Suprapubic skin (tissue), 4 donors: ENCODE data around the gene HLA-DQA2. TPM values are rescaled to one million over a fixed set of nuclear protein-coding genes. Genes with fewer than 3 reads are reported as not detected.
"Not testable (repeated sequence)": the region's sequence is repeated elsewhere in the genome, so short reads cannot be mapped to it uniquely, and the experiment has no call there.

Source experiments
- DNase-seq, 2 donors: peaks; one replicate each; pipeline ENCODE4 v3.0.0-alpha.2; 2019; ENCODE audit warnings: low spot score in 2 of 2
- H3K27ac ChIP-seq: fragments of 200-600 bp; sonication (generic); one replicate; pipeline ENCODE4 v1.5.1; 2019
- H3K27me3 ChIP-seq: fragments of 200-600 bp; sonication (generic); one replicate; pipeline ENCODE4 v1.5.1; 2019
- H3K36me3 ChIP-seq: fragments of 200-600 bp; sonication (generic); one replicate; pipeline ENCODE4 v1.5.1; 2019
- H3K4me1 ChIP-seq: fragments of 200-600 bp; sonication (generic); one replicate; pipeline ENCODE4 v1.5.1; 2019
- H3K4me3 ChIP-seq: fragments of 200-600 bp; sonication (generic); one replicate; pipeline ENCODE4 v1.5.1; 2019; ENCODE audit warnings: mild to moderate bottlenecking
- H3K9me3 ChIP-seq: fragments of 200-600 bp; sonication (generic); one replicate; pipeline ENCODE4 v1.5.1; 2019
- CTCF ChIP-seq, 2 donors: fragments of 200-600 bp in 1 of 2; fragments of 450-650 bp in 1 of 2; sonication (generic) in 1 of 2; IDR thresholded peaks; one replicate each; pipeline ENCODE4 v1.5.1; 2016 to 2019; ENCODE audit warnings: antibody characterized with exemption in 2 of 2, mild to moderate bottlenecking in 1 of 2, moderate library complexity in 1 of 2
- EP300 ChIP-seq: sonication (generic); formaldehyde crosslinking; IDR thresholded peaks from one replicate; pipeline ENCODE4 v1.6.1; 2017; ENCODE audit warnings: antibody characterized with exemption
- POLR2A ChIP-seq, 2 donors: fragments of 450-650 bp; IDR thresholded peaks; one replicate each; pipeline ENCODE4 v1.6.1; 2017; ENCODE audit warnings: antibody characterized with exemption in 2 of 2, mild to moderate bottlenecking in 2 of 2, moderate library complexity in 2 of 2
- POLR2AphosphoS5 ChIP-seq, 3 donors: sonication (generic); formaldehyde crosslinking; IDR thresholded peaks; one replicate each; pipeline ENCODE4 v1.6.1; 2017; ENCODE audit warnings: antibody characterized with exemption in 3 of 3
- WGBS: methylation state at CpG from one replicate; pipeline ENCODE4 v1.1.5; 2018; 5-methylcytosine and 5-hydroxymethylcytosine counted together
- total RNA-seq, 4 donors: library from RNA; depleted of rRNA; stranded (reverse); fragments of >200 nt; gene quantifications; one replicate each; pipeline ENCODE4 v1.1.0, GENCODE V29; 2016

Gene HLA-DQA2
- total RNA-seq, 4 donors from 2014 or later = 2.8 to 12.5 (median 5.5) TPM

- no peak overlapping the region for H3K27ac ChIP-seq
- WGBS = 5% methylated on average over 1 of the region's 1 CpG
- H3K4me1 ChIP-seq = no peaks in the 10 kb centered on the region
- peaks cover 8% of the 10 kb centered on the region for H3K27me3 ChIP-seq
- DNase-seq = no peak
- no peaks in the 10 kb centered on the region for H3K9me3 ChIP-seq
- TF ChIP-seq CTCF (IDR thresholded peaks at IDR 0.05) = no peak
- TF ChIP-seq POLR2AphosphoS5 (IDR thresholded peaks at IDR 0.05) = no peak
- no peak for TF ChIP-seq EP300
- no peak for TF ChIP-seq POLR2A (IDR thresholded peaks at IDR 0.05)
- H3K4me3 ChIP-seq = no peak overlapping the region
- no peaks in the 10 kb centered on the region for H3K36me3 ChIP-seq
These were observed 33.9 kb downstream of the HLA-DQA2 start for GRCh38 chr6:32775071-32775470.

DNA sequence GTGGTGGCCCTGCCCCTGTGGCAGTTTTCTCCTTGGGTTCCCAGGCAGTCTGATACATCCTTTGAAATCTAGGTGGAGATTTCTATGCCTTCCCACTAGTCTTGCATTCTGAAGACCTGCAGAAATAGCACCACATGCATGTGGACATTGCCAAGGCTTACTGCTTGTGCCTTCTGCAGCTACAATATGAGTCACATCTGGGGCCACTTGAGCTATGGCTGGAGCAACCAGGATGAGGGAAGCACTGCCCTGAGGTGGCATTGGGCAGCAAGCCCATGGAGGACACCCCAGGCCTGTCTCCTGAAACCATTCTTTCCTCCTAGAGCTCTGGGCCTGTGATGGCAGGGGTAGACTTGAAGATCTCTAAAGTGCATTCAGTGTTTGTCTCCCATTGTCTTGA, 37.8 kb downstream of the HLA-DQA2 start:
- Histone ChIP-seq H3K4me3 (no peak overlapping the region), H3K9me3 (no peaks in the 10 kb centered on the region), H3K27ac (no peak overlapping the region), H3K4me1 (no peaks in the 10 kb centered on the region), H3K36me3 (no peaks in the 10 kb centered on the region), H3K27me3 (no peaks in the 10 kb centered on the region)
- no peak for DNase-seq
- TF ChIP-seq POLR2A (IDR thresholded peaks at IDR 0.05) (no peak), EP300 (no peak), POLR2AphosphoS5 (IDR thresholded peaks at IDR 0.05) (no peak), CTCF (IDR thresholded peaks at IDR 0.05) (no peak)

GRCh38 chr6:32782923-32783322, 41.7 kb downstream of the HLA-DQA2 start:
- H3K4me3 ChIP-seq, H3K9me3 ChIP-seq, H3K36me3 ChIP-seq, DNase-seq, H3K4me1 ChIP-seq, H3K27me3 ChIP-seq, H3K27ac ChIP-seq: not testable (repeated sequence)

DNA sequence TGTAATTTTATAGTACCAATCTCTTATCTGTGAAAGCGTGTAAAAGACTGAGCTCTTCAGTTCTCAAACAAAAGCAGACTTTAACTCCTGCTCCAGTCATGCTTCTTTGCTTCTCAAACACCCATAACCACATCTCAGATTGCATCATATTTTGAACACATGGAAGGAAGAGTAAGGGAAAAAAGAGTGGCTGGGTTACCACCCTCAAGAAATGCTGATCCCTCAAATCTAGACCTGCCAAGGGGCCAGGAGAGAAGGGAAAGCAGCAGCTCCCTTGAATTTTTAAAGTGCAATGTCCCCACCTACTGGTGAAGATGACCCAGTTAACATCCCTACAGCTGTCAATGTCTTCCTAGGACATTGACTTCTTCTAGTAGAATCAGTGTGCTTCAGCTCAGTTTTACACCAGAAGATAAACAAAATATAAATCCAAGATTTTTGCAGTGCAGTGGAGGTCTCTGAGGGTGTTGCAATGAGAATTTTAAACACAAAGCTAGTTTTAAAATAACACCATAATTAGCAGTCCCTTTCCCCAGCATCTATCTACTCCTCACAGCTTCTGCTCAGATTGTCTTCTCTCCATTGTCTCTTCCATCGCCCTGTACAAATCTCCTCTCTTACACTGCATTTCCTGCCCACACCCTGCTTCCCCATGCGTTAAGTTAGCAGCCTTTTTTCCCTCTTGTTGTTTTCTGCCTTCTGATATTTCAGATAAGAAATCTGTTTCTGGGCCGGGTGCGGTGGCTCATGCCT, 44.8 kb downstream of the HLA-DQA2 start:
- TF ChIP-seq CTCF (IDR thresholded peaks at IDR 0.05) (peak; percentile 51 to 59), POLR2A (IDR thresholded peaks at IDR 0.05) (no peak)
- 43% methylated on average over 5 of the region's 5 CpGs for WGBS
- Histone ChIP-seq H3K27me3 (peaks cover 9% of the 10 kb centered on the region), H3K27ac (no peak overlapping the region), H3K36me3 (no peaks in the 10 kb centered on the region), H3K4me1 (peaks cover 6% of the 10 kb centered on the region), H3K9me3 (no peaks in the 10 kb centered on the region), H3K4me3 (no peak overlapping the region)
- DNase-seq = no peak

GRCh38 chr6:32790306-32790705, 49.1 kb downstream of the HLA-DQA2 start:
- Histone ChIP-seq H3K27me3 (peaks cover 37% of the 10 kb centered on the region), H3K4me1 (peaks cover 6% of the 10 kb centered on the region), H3K36me3 (no peaks in the 10 kb centered on the region), H3K9me3 (no peaks in the 10 kb centered on the region), H3K27ac (no peak overlapping the region), H3K4me3 (no peak overlapping the region)
- no peak for DNase-seq
- TF ChIP-seq CTCF (IDR thresholded peaks at IDR 0.05) (no peak), POLR2A (IDR thresholded peaks at IDR 0.05) (no peak), POLR2AphosphoS5 (IDR thresholded peaks at IDR 0.05) (no peak), EP300 (no peak)
- WGBS = 44% methylated on average over 2 of the region's 2 CpGs

DNA sequence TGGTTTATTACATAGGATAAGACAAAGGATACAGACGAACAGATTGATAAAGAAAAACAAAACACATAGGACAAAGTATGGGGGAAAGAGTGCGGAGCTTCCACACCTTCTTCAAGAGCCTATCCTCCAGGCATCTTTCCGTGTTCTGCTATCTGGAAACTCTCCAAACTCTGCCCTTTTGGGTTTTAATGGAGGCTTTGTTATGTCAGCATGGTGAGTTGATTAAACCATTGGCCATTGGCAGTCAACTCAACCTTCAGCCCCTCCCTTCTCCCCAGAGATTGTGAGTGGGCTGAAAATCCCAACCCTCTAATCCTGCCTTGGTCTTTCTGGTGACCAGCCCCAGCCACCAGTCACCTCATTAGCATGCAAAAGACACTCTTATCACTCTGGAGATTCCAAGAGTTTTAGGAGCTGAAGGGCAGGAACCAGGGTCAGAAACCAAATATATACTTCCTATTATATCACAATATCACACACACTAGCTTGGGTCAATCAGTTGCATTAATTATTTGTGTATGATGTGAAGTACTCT, 51.8 kb downstream of the HLA-DQA2 start:
- no peaks in the 10 kb centered on the region for H3K36me3 ChIP-seq
- H3K27ac ChIP-seq = no peak overlapping the region
- TF ChIP-seq EP300 (no peak), POLR2AphosphoS5 (IDR thresholded peaks at IDR 0.05) (no peak), CTCF (IDR thresholded peaks at IDR 0.05) (no peak), POLR2A (IDR thresholded peaks at IDR 0.05) (no peak)
- WGBS = 70% methylated on average over 3 of the region's 3 CpGs
- H3K4me1 ChIP-seq = peaks cover 13% of the 10 kb centered on the region
- no peak overlapping the region for H3K4me3 ChIP-seq
- H3K27me3 ChIP-seq = peaks cover 46% of the 10 kb centered on the region
- DNase-seq = no peak
- H3K9me3 ChIP-seq = no peaks in the 10 kb centered on the region
